Measurements from ENCODE around the gene C1orf122.

- no peak for TF ChIP-seq CTCF (IDR thresholded peaks at IDR 0.05; ENCODE audit: insufficient read depth, low read length, poor library complexity, severe bottlenecking)
- TF ChIP-seq EZH2phosphoT487 (conservative IDR thresholded peaks at IDR 0.05; ENCODE audit: low read length), result no peak
Measured at GRCh38 chr1:37807220-37807554, 403 bp upstream of the C1orf122 start.

All from SU-DHL-6 (cell line).